Measurements from ENCODE around the gene GNAT1. TPM values are rescaled to one million over a fixed set of nuclear protein-coding genes. Genes with fewer than 3 reads are reported as not detected.

The GNAT1 gene
- total RNA-seq, 1 experiment from 2014 or later, result not detected

- Mint-ChIP-seq H3K36me3 (ENCODE audit: insufficient read depth, unreplicated experiment) (no peaks in the 10 kb centered on the region), H3K9me3 (ENCODE audit: unreplicated experiment) (no peaks in the 10 kb centered on the region), H3K4me3 (ENCODE audit: unreplicated experiment) (no peak overlapping the region), H3K27ac (ENCODE audit: low read depth, unreplicated experiment) (no peak overlapping the region), H3K27me3 (ENCODE audit: insufficient read depth, unreplicated experiment) (no peaks in the 10 kb centered on the region), H3K4me1 (ENCODE audit: insufficient read depth, unreplicated experiment) (no peaks in the 10 kb centered on the region)
- no TSS peak for BruUV-seq (replicated peaks)
- TF ChIP-seq CTCF (IDR thresholded peaks at IDR 0.05; ENCODE audit: unreplicated experiment), result no peak
- no peak for DNase-seq (ENCODE audit: unreplicated experiment)
- intact Hi-C loops (cut with micrococcal nuclease), result no loop called here
- ChIA-PET POLR2A (no interaction called here), CTCF (interaction anchor here (0.6 to 3.4 kb wide), 6 partner anchors 10 to 265 kb away, joined by 3 to 28 read pairs (median 4); partner anchors contain the start of gene GNAT1)
Measured at GRCh38 chr3:50201573-50202315, 10.3 kb downstream of the GNAT1 start.

- Mint-ChIP-seq H3K9me3 (ENCODE audit: unreplicated experiment) (no peaks in the 10 kb centered on the region), H3K36me3 (ENCODE audit: insufficient read depth, unreplicated experiment) (no peaks in the 10 kb centered on the region), H3K27ac (ENCODE audit: low read depth, unreplicated experiment) (no peak overlapping the region), H3K4me3 (ENCODE audit: unreplicated experiment) (no peak overlapping the region), H3K27me3 (ENCODE audit: insufficient read depth, unreplicated experiment) (no peaks in the 10 kb centered on the region), H3K4me1 (ENCODE audit: insufficient read depth, unreplicated experiment) (no peaks in the 10 kb centered on the region)
- TF ChIP-seq CTCF (IDR thresholded peaks at IDR 0.05; ENCODE audit: unreplicated experiment), result no peak
- DNase-seq (ENCODE audit: unreplicated experiment), result no peak
- no TSS peak for BruUV-seq (replicated peaks)
- intact Hi-C loops (cut with micrococcal nuclease), result no loop called here
- CTCF ChIA-PET, result interaction anchor here (0.6 to 3.4 kb wide), 8 partner anchors 7 to 146 kb away, joined by 3 to 28 read pairs (median 4); partner anchors contain the start of gene GNAT1
- POLR2A ChIA-PET, result interaction anchor here (1.7 kb wide), 1 partner anchor 13 kb away, joined by 5 read pairs; no protein-coding TSS in a partner anchor
Measured at GRCh38 chr3:50202353-50203112, 11.1 kb downstream of the GNAT1 start.

- Mint-ChIP-seq H3K36me3 (ENCODE audit: insufficient read depth, unreplicated experiment) (no peaks in the 10 kb centered on the region), H3K27ac (ENCODE audit: low read depth, unreplicated experiment) (no peak overlapping the region), H3K4me1 (ENCODE audit: insufficient read depth, unreplicated experiment) (no peaks in the 10 kb centered on the region), H3K4me3 (ENCODE audit: unreplicated experiment) (no peak overlapping the region), H3K27me3 (ENCODE audit: insufficient read depth, unreplicated experiment) (no peaks in the 10 kb centered on the region), H3K9me3 (ENCODE audit: unreplicated experiment) (no peaks in the 10 kb centered on the region)
- TF ChIP-seq CTCF (IDR thresholded peaks at IDR 0.05; ENCODE audit: unreplicated experiment), result no peak
- POLR2A ChIA-PET, result interaction anchor here (0.7 to 1.7 kb wide), 2 partner anchors 12 to 22 kb away, joined by 3 to 5 read pairs; no protein-coding TSS in a partner anchor
- no TSS peak for BruUV-seq (replicated peaks)
- no peak for DNase-seq (ENCODE audit: unreplicated experiment)
- CTCF ChIA-PET, result interaction anchor here (1.0 to 3.4 kb wide), 7 partner anchors 8 to 81 kb away, joined by 3 to 28 read pairs (median 5); partner anchors contain the start of gene GNAT1
- intact Hi-C loops (cut with micrococcal nuclease), result no loop called here
Measured at GRCh38 chr3:50203113-50203808, 11.9 kb downstream of the GNAT1 start.
